SW480 (cell line): ENCODE data around the gene SIVA1.

ENCODE experiments used
- DNase-seq: peaks from one replicate; pipeline ENCODE4 v3.0.0-alpha.2; 2016; ENCODE audit warnings: low spot score

Gene SIVA1

DNA sequence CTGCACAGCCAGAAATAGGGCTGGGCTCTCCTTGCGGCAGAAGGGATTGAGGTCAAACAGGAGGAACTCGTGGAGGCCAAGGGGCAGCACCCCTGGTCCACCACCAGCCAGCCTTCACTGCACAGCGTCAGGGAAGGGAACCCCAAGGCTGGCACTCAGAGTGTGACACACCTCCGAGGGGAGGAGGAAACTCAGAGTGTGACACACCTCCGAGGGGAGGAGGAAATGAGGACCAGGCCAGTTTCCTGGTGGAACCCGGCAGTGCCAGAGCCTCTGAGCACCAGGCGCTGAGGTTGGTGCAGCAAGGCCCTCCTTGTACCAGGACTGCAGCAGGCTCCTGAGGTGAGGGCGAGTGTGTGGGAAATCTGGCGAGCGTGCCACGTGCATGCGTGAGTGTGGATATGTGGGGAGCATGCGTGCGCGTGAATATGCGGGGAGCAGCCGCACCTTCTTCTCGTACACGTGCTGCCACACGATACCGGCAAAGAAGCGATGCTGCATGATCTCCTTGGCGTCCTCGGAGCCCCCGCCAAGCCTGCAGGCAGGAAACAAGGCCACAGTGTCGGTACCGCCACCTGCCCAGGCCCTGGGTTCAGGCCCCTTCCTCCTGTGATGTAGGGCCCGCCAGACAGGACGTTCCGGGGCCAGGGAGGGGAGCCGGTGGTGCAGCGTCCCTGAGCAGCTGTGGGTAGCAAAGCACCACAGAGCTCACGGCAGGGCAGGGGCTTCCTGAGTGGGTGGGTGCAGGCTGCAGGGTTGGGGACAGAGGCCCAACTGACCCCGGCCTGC is 19.2 kb downstream of the SIVA1 start:
- no peak for DNase-seq

DNA sequence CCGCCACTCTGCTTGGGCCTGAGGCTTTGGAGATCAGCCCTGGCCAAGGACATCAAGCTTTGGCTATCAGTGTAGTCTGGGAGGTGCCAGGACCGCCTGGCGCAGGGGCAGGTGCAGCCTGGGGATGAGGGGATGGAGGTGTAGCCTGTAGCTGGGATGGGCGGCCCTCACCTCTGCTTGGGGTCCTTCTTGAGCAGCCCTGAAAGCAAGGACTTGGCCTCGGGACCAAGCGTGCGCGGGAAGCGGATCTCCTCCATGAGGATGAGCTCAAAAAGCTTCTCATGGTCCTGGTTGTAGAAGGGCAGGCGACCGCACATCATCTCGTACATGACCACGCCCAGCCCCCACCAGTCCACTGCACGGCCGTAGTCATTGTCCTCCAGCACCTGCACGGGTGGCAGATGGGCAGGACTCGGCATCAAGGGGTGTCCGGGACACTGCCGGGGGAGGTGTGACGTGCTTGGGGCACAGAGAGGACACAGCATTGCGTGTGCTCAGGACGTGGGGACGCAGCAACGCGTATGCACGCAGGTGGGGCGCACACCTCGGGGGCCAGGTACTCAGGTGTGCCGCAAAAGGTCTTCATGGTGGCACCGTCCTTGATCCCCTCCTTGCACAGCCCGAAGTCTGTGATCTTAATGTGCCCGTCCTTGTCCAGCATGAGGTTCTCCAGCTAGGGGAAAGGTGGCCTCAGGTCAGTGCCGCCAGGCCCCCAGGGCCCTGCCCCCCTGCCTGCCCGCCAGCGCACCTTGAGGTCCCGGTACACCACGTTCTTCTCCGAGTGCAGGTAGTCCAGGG is 20.0 kb downstream of the SIVA1 start:
- no peak for DNase-seq

DNA sequence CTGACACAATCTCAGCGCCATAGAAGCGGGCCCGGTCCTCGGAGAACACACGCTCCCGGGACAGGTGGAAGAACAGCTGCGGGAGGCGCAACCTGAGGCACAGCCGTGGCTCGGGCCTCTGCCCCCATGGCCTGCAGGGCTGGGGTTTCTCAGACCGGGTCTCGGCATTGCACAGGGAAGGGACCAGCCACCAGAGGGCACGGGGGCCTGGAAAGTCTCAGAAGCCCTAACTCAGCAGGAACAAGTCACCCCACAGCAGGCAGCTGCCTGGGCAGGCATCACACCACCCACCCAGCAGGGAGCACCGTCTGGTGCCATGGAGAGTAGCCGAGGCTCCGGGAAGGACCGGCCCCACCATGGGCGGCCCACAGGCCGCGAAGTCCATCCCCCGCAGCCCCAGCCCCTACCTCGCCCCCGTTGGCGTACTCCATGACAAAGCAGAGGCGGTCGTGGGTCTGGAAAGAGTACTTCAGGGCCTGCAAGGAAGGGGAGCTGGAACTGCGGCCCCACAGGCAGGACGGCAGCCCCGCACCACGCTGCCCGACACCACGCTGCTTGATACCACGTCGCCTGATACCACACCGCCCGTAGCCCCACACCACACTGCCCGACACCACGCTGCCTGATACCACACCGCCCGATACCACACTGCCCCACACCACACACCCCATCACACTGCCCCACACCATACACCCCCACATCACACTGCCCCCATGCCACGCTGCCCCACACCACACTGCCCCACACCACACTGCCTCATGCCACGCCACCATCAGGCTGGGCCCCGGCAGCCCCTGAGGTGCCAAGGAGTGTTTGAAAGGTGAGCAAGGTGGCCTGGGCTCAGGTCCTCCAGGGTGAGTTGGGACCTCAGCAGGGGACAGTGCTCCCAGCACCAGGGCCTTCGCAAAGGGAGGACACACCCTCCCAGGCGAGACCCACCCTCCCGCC is 20.8 kb downstream of the SIVA1 start:
- no peak for DNase-seq

DNA sequence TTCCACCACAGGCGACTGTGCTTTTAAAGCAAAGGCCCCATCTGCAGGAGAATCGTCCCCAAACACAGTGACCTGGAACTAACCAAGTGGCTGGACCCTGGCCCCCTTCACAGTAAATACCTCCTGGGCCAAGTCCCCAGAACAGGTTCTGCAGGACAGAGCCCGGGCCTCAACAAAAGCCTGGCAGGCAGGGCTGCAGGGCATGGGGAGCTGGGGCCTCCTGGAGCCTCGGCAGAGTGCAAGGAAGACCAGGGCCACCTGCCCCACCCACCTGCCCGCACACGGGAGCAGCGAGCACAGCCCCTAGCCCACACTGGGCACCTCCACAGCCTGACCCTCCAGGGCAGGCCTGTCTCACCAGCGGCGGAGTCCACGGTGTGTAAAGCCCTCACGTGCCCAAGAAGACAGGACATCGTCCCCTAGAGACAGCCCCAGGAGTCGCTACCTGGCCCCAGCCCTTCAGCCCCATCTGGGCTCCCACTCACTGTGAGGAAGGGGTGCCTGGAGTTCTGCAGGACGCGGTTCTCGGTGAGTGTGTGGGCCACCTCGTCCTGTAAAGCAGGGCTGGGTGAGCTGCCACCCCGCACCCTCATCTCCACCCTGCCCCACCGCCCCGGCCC is 21.6 kb downstream of the SIVA1 start:
- no peak for DNase-seq

DNA sequence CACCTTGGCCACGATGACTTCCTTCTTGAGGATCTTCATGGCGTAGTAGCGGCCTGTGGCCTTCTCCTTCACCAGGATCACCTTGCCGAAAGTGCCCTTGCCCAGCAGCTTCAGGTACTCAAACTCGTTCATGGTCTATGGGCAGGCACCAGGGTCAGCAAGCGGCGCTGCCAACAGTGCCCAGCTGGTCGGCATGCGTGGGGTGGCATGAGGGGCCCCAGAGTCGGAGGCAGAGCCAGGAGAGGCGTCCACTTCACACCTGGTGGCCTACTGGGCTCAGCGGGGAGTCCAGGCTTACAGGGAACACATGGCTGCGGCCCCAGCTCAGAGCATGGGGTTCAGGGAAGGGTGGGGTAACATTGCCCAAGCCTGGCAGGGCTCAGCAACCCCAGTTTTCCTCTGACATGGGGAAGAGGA is 22.1 kb downstream of the SIVA1 start:
- no peak for DNase-seq

DNA sequence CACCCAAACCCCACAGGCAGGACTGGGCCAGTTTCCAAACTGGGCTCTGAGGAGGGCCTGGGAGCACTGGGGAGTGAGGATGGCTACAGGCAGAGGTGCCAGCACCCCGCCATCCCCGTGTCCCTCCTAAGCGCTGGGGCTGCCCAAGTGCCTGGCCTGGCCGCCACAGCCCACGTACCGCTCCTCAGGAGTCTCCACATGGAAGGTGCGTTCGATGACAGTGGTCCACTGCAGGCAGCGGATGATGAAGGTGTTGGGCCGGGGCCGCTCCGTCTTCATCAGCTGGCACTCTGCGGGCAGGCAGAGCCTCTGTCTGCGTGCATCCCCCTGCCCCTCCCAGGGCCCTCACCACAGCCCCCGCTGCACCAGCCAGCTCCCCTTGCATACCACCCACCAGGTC is 23.5 kb downstream of the SIVA1 start:
- DNase-seq, result no peak

DNA sequence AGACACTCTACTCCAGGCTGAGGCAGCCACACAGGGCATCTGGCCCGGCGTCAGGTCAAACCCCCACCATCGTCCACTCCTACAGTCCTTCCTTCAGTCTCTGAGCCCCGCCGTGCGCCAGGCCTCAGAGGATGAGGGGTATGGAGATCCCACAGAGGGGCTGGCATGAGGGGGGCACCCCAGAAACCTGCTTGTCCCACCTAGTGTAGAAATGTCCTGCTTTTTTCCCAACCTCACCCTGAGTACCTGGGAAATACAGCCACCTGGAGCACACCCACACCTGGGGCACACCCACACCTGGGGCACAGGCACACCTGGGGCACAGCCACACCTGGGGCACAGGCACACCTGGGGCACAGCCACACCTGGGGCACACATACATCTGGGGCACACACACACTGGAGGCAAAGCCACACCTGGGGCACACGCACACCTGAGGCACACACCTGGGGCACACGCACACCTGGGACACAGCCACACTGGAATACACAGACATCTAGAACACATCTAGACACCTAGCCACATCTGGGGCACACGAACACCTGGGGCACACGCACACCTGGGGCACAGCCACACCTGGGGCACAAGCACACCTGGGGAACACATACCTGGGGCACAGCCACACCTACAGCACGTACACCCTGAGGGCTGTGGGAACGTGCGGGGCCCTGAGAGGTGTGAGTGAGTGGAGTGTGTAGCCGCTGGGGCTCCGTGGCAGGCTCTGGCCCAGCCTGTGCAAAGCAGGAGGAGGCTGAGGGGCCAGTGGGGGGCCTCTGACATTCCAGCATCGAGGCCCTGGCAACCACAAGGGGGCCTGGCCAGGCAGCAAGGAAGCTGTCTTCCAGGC is 24.2 kb downstream of the SIVA1 start:
- DNase-seq, result no peak

DNA sequence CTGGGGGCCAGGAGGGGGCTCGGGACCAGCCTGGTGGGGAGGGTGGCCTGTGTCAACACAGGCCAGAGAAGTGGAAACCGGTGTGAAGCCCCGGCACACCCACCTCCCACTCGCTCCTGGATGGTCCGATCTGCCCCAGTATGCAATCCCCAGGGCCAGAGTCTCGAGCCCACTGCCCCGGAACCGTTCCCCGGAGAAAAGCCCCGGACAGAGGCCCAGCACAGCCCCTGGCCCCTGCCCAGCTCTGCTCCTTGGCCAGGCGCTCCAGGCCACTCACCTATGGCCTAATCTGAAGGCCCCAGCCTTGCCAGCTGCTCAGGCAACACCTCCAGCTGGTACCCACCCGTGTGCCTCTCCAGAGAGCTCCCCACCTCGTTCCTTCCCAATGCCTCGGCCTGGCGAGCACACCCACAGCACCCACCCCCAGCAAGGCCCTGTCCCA is 24.9 kb downstream of the SIVA1 start:
- DNase-seq, result no peak

DNA sequence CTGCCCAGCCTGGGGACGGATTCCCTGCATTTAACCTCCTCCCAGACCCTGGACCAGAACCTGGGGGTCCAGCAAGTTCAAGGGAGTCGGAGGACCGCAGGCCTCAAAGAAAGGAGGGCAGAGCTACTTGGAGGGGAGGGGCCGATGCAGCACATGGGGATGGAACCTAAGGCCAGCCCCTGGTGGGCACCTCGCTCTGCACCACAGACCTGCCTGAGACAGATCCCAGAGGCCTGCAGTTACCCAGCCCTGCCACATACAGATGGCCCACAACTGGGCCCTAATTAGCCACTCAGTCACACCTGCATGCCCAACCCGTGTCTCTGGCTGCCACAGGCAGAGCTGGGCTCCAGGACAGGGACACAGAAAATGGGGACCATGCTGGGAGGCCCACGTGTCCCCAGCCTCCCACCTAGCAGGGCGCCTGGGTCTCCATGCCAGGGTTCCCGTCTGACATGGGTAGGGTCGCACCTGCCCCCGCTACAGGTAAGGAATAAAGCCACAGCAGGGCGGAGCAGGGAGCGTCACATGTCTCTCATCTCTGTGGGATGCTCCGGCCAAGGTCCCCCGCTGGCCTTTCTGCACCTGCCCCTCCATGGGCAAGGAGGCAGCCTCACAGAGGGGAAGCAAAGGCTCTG is 25.9 kb downstream of the SIVA1 start:
- DNase-seq, result no peak

DNA sequence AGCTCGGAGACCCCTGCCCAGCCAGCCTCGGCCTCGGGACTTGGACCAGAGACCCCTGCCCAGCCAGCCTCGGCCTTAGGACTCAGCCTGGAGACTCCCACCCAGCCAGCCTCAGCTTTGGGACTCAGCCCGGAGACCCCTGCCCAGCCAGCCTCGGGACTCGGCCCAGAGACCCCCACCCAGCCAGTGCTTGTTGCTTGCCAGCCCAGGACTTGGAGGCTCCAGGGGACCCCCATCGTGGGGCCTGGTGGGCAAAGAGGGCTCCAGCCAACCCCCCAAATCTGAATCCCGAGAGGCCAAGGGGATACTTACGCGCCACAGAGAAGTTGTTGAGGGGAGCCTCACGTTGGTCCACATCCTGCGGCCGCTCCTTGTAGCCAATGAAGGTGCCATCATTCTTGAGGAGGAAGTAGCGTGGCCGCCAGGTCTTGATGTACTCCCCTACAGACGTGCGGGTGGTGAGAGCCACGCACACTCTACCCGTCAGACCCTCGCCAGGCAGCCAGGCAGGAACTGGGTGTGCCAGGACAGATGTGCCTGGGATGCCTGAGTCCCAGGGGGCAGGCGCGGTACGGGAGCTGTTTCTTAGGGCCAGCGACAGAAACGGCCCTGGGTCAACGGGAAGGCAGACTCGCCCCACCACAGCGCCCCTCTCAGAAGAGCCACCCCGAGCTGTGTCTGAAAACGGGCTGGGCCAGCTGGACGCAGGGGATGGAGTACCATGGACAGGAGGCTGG is 27.0 kb downstream of the SIVA1 start:
- DNase-seq, result no peak

DNA sequence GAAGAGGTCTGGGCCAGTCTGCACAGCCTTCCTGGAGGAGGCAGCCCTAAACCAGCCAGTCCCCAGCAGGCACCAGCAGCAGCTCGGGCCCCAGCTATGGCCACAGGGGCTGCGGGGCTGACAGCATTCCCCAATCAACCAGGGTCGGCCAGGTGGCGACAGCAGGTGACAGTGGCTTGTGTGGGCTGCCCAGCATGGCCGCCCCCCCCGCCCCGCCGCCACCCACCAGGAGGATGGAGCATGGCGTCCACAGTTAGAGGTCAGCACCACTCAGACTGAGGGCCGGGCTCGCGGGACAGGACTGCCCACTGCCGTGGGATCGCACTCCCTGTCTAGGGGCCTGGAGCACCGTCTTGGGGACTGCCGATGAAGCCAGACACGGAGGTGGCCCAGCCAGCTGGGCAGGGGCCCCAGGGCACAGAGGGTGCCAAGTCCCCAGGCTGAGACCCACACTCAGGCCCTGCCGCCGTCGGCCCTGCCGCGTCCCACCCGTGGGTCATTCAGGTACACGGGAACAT is 27.6 kb downstream of the SIVA1 start:
- DNase-seq, result no peak

DNA sequence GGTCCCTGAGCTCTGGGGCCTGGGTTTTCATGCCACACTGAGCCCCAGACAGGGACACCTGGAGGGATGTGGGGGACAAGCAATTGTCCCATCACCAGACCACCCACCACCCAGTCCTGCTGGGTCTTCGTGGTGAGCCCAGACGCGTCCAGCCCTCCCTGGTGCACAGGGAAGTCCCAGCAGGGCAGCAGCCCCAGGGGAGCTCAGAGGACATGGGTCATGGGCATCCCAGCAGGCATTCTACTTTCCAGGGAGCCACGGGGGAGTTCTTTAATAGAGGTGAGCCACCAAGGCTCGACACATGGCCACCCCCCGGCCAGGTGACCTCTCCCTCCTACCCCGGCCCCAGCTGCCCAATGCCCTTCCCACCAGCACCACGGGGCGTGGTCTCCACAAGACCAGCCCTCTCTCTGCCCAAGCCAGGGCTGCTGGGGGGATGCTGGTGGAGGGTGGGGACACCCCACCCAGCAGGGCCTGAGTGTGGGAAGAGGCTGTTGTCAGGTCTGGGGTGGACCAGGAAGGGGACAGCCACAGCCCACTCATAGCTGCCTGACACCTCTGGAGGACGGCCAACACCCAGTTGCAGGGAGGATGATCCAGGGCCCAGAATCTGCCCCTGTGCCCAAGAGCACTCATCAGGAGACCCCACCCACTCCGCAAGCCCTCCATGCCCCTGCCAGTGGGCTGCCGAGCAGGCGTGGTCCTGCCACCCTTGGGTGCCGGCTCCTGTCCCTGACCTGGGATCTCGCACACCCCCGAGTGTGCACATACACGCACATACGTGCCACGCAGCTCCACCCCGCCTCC is 28.5 kb downstream of the SIVA1 start:
- no peak for DNase-seq

DNA sequence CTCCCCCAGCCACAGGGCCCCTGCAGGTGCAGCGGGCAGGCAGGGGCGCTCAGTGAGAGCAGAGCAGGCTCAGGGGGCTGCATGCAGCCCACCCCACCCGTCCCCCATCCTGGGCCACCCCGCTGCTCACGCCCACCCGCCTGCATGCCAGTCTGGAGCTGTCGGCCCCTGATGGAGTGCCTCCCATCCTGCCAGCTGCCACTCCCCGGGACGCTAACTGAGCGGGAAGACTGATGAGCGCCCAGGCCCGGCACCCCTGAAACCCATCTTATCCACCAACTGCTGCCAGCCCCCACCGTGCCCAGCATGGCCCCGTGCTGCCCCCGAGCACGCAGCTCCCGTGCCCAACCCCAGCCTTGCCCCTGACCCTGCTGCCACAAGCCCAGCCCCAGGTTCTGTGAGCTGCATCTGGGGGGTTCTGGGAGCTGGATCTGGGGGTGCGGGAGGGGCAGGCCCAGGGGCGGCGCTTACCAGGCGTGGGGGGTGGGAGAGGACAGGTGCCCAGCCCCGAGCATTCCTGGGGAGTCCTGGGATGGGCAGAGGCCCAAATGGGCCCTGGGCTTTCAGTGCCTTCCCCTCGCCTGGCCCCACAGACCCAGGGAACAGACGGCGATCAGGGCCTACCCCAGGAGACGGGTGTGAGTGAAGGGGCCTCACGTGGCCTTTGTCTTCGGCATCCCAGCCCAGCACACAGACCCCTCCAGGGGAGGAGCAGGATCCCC is 29.3 kb downstream of the SIVA1 start:
- DNase-seq, result no peak

DNA sequence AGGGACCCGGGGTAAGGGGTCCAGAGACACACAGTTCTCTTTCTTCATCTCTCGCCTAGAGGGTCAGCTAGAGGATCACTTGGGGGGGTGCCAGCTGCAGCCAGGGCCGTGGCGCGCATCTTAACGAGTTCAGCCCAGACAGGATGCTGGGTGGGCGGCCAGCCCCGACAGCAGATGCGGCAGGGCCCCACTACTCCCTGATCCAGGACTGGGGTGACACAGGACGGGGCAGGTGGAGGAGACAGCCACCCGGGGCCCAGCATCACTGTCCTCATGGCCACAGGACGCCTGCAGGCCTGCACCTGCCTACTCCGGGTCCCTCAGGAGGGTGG is 29.8 kb downstream of the SIVA1 start:
- no peak for DNase-seq

DNA sequence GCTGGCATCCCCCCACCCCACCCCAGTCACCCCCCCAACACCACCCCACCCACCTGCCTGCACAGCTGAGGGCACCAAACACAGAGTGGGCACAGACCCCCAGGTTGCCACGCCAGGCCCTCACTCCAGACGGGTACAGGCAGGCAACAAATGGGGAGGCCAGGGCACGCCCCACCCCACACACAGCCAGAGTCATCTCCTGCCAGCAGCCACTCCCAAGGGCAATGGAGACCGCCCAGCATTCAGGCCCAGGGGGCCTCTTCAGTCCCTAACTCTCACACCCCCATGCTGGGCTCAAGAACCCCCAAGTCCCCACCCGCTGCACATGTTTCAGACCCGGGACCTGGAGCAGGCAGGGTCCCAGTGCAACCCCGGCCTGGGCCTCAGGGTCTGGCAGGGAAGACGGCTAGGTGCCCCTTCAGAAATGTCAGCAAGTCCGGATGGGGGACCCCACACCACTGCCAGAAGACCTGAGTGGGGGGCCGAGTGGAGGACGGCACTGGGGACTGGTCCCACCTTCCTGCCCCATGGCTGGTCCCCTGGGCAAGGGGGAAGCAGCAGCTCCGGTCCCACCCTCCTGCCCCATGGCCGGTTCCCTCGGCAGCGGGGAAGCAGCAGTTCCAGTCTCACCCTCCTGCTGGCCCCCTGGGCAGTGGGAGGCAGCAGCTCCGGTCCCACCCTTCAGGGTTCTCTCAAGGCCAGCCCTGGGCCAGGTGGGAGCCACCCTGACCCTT is 30.7 kb downstream of the SIVA1 start:
- no peak for DNase-seq

DNA sequence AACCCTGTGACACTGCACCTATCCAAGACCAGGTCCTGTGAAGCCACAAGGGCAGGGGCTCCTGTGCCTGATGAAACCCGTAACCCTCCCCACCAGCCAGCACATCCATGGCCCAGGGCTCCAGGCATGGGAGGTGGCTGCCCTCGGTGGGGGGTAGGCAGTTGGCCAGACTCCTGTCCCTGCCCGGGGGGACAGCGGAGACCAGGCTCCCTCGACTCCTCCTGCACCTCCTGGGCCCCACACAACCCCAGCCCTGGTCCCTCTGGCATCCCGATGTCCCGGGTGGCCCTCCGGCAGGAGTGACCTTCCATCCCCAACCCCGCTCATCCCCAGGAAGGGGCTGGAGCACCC is 31.2 kb downstream of the SIVA1 start:
- no peak for DNase-seq
